CD4-positive, alpha-beta T cell (primary cell): ENCODE data around the gene LTBP2. TPM values are rescaled to one million over a fixed set of nuclear protein-coding genes. Genes with fewer than 3 reads are reported as not detected.

Experiments
- ATAC-seq: fragments of 200-7000 bp; cut with Tn5 transposase; one replicate; pipeline ENCODE4 v1.10.0; 2022; ENCODE audit warnings: mild to moderate bottlenecking; ENCODE audit not compliant: poor library complexity
- CTCF ChIA-PET: fragments of 350-600 bp; sonication (Branson Sonifier 250); formaldehyde crosslinking; loops from one replicate; lab custom pipeline; 2021; ENCODE audit warnings: antibody characterized with exemption, inconsistent platforms; lab: Charles Lee
- POLR2A ChIA-PET: fragments of 350-600 bp; sonication (Branson Sonifier 250); formaldehyde crosslinking; loops from one replicate; lab custom pipeline; 2021; ENCODE audit warnings: antibody characterized with exemption, inconsistent platforms; lab: Charles Lee
- DNase-seq, 14 experiments: peaks; one replicate each; pipeline ENCODE4 v3.0.0-alpha.2; 2013 to 2020; ENCODE audit warnings: mixed read lengths in 2 of 14
- H3K27ac ChIP-seq, 2 donors: one replicate each; pipeline versions ENCODE4 v1.5.1 to v1.7.0; 2013; ENCODE audit warnings: low read length in 2 of 2, low read depth in 1 of 2, mild to moderate bottlenecking in 1 of 2
- H3K27me3 ChIP-seq, 2 experiments: 1 replicate in 1 of 2; 2 replicates in 1 of 2; pipeline versions ENCODE4 v1.6.1 to v1.7.0; 2013; ENCODE audit warnings: low read length in 2 of 2, control low read depth in 1 of 2, mild to moderate bottlenecking in 1 of 2, moderate library complexity in 1 of 2; ENCODE audit not compliant: insufficient read depth in 2 of 2, control insufficient read depth in 1 of 2
- H3K36me3 ChIP-seq: one replicate; pipeline ENCODE4 v1.6.1; 2013; ENCODE audit warnings: low read length, control low read depth; ENCODE audit not compliant: insufficient read depth
- H3K4me1 ChIP-seq: one replicate; pipeline ENCODE4 v1.6.1; 2013; ENCODE audit warnings: low read length, control low read depth; ENCODE audit not compliant: insufficient read depth
- H3K4me3 ChIP-seq: one replicate; pipeline ENCODE4 v1.5.1; 2013; ENCODE audit warnings: mild to moderate bottlenecking, low read length, moderate library complexity
- H3K9me3 ChIP-seq, 2 experiments: 1 replicate in 1 of 2; 2 replicates in 1 of 2; pipeline versions ENCODE4 v1.6.1 to v1.7.0; 2013; ENCODE audit warnings: low read length in 2 of 2, mild to moderate bottlenecking in 2 of 2, control low read depth in 1 of 2, moderate library complexity in 1 of 2; ENCODE audit not compliant: control insufficient read depth in 1 of 2, insufficient read depth in 1 of 2
- H3K27ac Mint-ChIP-seq: one replicate; pipeline ENCODE4 v1.8.0; 2020; ENCODE audit warnings: mixed read lengths
- H3K27me3 Mint-ChIP-seq: one replicate; pipeline ENCODE4 v1.8.0; 2021; ENCODE audit warnings: mixed read lengths
- H3K36me3 Mint-ChIP-seq: one replicate; pipeline ENCODE4 v1.8.0; 2021; ENCODE audit warnings: low read depth, mixed read lengths
- H3K4me1 Mint-ChIP-seq: one replicate; pipeline ENCODE4 v1.8.0; 2021; ENCODE audit warnings: low read depth, mixed read lengths
- H3K4me3 Mint-ChIP-seq: one replicate; pipeline ENCODE4 v1.8.0; 2020; ENCODE audit warnings: mild to moderate bottlenecking, mixed read lengths
- H3K9me3 Mint-ChIP-seq: one replicate; pipeline ENCODE4 v1.8.0; 2020; ENCODE audit warnings: mixed read lengths
- CTCF ChIP-seq: fragments of 200-600 bp; IDR thresholded peaks from one replicate; pipeline ENCODE4 v1.8.0; 2022; ENCODE audit warnings: antibody characterized with exemption, mild to moderate bottlenecking
- intact Hi-C, 2 experiments: fragments of 100-400 bp; cut with DNase I in 1 of 2; cut with micrococcal nuclease in 1 of 2; formaldehyde crosslinking; loops; one replicate each; pipeline versions ENCODE4 v1.15.1 to v1.9.0; 2023 to 2025; cut with DNase I, micrococcal nuclease
- total RNA-seq, 174 experiments: library from RNA in 2 of 174; stranded (reverse) in 2 of 174; gene quantifications; one replicate each; pipeline ENCODE4 v1.2.3 and lab custom pipeline; 2021 to 2026

The LTBP2 gene
- total RNA-seq, 2 experiments from 2014 or later: 0.45 to 0.47 TPM

- peaks cover 18% of the 10 kb centered on the region for H3K4me1 ChIP-seq
- no peak for ATAC-seq
- H3K9me3 ChIP-seq: no peaks in the 10 kb centered on the region
- POLR2A ChIA-PET: no interaction called here
- Mint-ChIP-seq H3K9me3 (no peaks in the 10 kb centered on the region), H3K27ac (no peak overlapping the region), H3K36me3 (no peaks in the 10 kb centered on the region), H3K4me1 (peaks cover 15% of the 10 kb centered on the region), H3K27me3 (peaks cover 5% of the 10 kb centered on the region), H3K4me3 (no peak overlapping the region)
- no peaks in the 10 kb centered on the region for H3K36me3 ChIP-seq
- no peak overlapping the region for H3K4me3 ChIP-seq
- TF ChIP-seq CTCF: no peak
- intact Hi-C loops: no loop called here
- DNase-seq: no peak
- H3K27me3 ChIP-seq: peaks cover 0 to 9% of the 10 kb centered on the region in 2 experiments
- no peak overlapping the region for H3K27ac ChIP-seq
- CTCF ChIA-PET: no interaction called here
Observed at GRCh38 chr14:74567646-74568379, 44.2 kb downstream of the LTBP2 start.

GRCh38 chr14:74567219-74567618 is 44.8 kb downstream of the LTBP2 start:
- Mint-ChIP-seq H3K4me3 (no peak overlapping the region), H3K4me1 (peaks cover 9% of the 10 kb centered on the region), H3K27me3 (peaks cover 5% of the 10 kb centered on the region), H3K36me3 (no peaks in the 10 kb centered on the region), H3K27ac (no peak overlapping the region), H3K9me3 (no peaks in the 10 kb centered on the region)
- no peaks in the 10 kb centered on the region for H3K36me3 ChIP-seq
- POLR2A ChIA-PET: no interaction called here
- intact Hi-C loops: no loop called here
- H3K27ac ChIP-seq: no peak overlapping the region
- DNase-seq (no peak), ATAC-seq (no peak)
- CTCF ChIA-PET: no interaction called here
- no peak for TF ChIP-seq CTCF
- no peak overlapping the region for H3K4me3 ChIP-seq
- no peaks in the 10 kb centered on the region for H3K9me3 ChIP-seq
- H3K27me3 ChIP-seq: peaks cover 0 to 9% of the 10 kb centered on the region in 2 experiments
- peaks cover 13% of the 10 kb centered on the region for H3K4me1 ChIP-seq

GRCh38 chr14:74566174-74567141 is 45.6 kb downstream of the LTBP2 start:
- intact Hi-C loops: no loop called here
- H3K9me3 ChIP-seq: no peaks in the 10 kb centered on the region
- ChIA-PET CTCF (interaction anchor here (0.6 kb wide), 1 partner anchor 276 kb away, joined by 3 read pairs; no protein-coding TSS in a partner anchor), POLR2A (no interaction called here)
- no peak for TF ChIP-seq CTCF
- Mint-ChIP-seq H3K27me3 (no peaks in the 10 kb centered on the region), H3K4me1 (peaks cover 2% of the 10 kb centered on the region), H3K27ac (no peak overlapping the region), H3K4me3 (no peak overlapping the region), H3K9me3 (no peaks in the 10 kb centered on the region), H3K36me3 (no peaks in the 10 kb centered on the region)
- no peak overlapping the region for H3K4me3 ChIP-seq
- H3K27ac ChIP-seq: no peak overlapping the region
- no peak for ATAC-seq
- no peaks in the 10 kb centered on the region for H3K36me3 ChIP-seq
- H3K27me3 ChIP-seq: peaks cover 0 to 9% of the 10 kb centered on the region in 2 experiments
- H3K4me1 ChIP-seq: peaks cover 5% of the 10 kb centered on the region
- DNase-seq: no peak
